MM.1S (cell line): ENCODE results near the gene GRN.

Source experiments
- DNase-seq: peaks from one replicate; pipeline ENCODE4 v3.0.0-alpha.2; 2015
- H2AFZ ChIP-seq: fragments of 300-600 bp; sonication (generic); 2 replicates; pipeline ENCODE4 v1.6.0; 2016; ENCODE audit warnings: antibody characterized with exemption, low read length
- H3F3A ChIP-seq: fragments of 300-600 bp; sonication (generic); 2 replicates; pipeline ENCODE4 v1.6.1; 2016; ENCODE audit warnings: mild to moderate bottlenecking, antibody characterized with exemption, low read length, moderate library complexity, mixed read lengths; ENCODE audit not compliant: insufficient read depth
- H3K27ac ChIP-seq: fragments of 300-600 bp; sonication (generic); 2 replicates; pipeline ENCODE4 v1.5.1; 2016; ENCODE audit warnings: mild to moderate bottlenecking, low read length
- H3K27me3 ChIP-seq: fragments of 300-600 bp; sonication (generic); replicated peaks from 2 replicates; pipeline ENCODE4 v1.6.0; 2016; ENCODE audit warnings: low read length; ENCODE audit not compliant: insufficient read depth
- H3K36me3 ChIP-seq: fragments of 300-600 bp; sonication (generic); replicated peaks from 2 replicates; pipeline ENCODE4 v1.6.1; 2016; ENCODE audit warnings: mild to moderate bottlenecking, low read length, mixed read lengths; ENCODE audit not compliant: insufficient read depth
- H3K4me1 ChIP-seq: fragments of 300-600 bp; sonication (generic); 2 replicates; pipeline ENCODE4 v1.6.1; 2016; ENCODE audit warnings: low read length, mixed read lengths
- H3K4me2 ChIP-seq: fragments of 300-600 bp; sonication (generic); 2 replicates; pipeline ENCODE4 v1.6.0; 2016; ENCODE audit warnings: low read depth, low read length
- H3K4me3 ChIP-seq: fragments of 300-600 bp; sonication (generic); 2 replicates; pipeline ENCODE4 v1.5.1; 2016; ENCODE audit warnings: low read length, mixed read lengths
- H3K79me2 ChIP-seq: fragments of 300-600 bp; sonication (generic); 2 replicates; pipeline ENCODE4 v1.6.1; 2016; ENCODE audit warnings: mixed run types, low read length, mixed read lengths
- H3K9ac ChIP-seq: fragments of 300-600 bp; sonication (generic); 2 replicates; pipeline ENCODE4 v1.6.1; 2016; ENCODE audit warnings: low read length, mixed read lengths
- H3K9me2 ChIP-seq: fragments of 300-600 bp; sonication (generic); replicated peaks from 2 replicates; pipeline ENCODE4 v1.6.1; 2016; ENCODE audit warnings: mild to moderate bottlenecking, low read length, mixed read lengths; ENCODE audit not compliant: insufficient read depth
- H3K9me3 ChIP-seq: fragments of 300-600 bp; sonication (generic); replicated peaks from 2 replicates; pipeline ENCODE4 v1.6.1; 2016; ENCODE audit warnings: mild to moderate bottlenecking, low read length, mixed read lengths; ENCODE audit not compliant: insufficient read depth
- H4K20me1 ChIP-seq: fragments of 300-600 bp; sonication (generic); 2 replicates; pipeline ENCODE4 v1.6.1; 2016; ENCODE audit warnings: mild to moderate bottlenecking, low read length, moderate library complexity, mixed read lengths; ENCODE audit not compliant: insufficient read depth
- EZH2 ChIP-seq: fragments of 300-600 bp; sonication (generic); optimal IDR thresholded peaks from 2 replicates; pipeline ENCODE3; 2017; ENCODE audit warnings: low read depth, mild to moderate bottlenecking, antibody characterized with exemption, low read length, mixed read lengths
- EZH2phosphoT487 ChIP-seq: fragments of 300-600 bp; sonication (generic); IDR thresholded peaks from 2 replicates; pipeline ENCODE4 v1.6.1; 2018; ENCODE audit warnings: antibody characterized with exemption, low read length
- TF ChIP-seq, protein P1 (sequence below): fragments of 300-600 bp; sonication (generic); IDR thresholded peaks from 2 replicates; pipeline ENCODE4 v1.5.1; 2016; ENCODE audit warnings: antibody characterized with exemption, low read length, mixed read lengths

The GRN gene

DNA sequence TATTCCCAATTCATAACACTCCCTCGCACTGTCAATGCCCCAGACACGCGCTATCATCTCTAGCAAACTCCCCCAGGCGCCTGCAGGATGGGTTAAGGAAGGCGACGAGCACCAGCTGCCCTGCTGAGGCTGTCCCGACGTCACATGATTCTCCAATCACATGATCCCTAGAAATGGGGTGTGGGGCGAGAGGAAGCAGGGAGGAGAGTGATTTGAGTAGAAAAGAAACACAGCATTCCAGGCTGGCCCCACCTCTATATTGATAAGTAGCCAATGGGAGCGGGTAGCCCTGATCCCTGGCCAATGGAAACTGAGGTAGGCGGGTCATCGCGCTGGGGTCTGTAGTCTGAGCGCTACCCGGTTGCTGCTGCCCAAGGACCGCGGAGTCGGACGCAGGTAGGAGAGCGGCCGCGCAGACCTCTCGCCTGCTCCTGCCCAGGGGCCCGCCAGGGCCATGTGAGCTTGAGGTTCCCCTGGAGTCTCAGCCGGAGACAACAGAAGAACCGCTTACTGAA, at the start of gene GRN:
TSS of gene GRN (plus strand) at position 364 of the 515 bp plus-strand sequence. CDS start 3,863 bp downstream, outside the sequence.
- peak within 1 kb of the TSS; percentile 21; the same call in 1 of the 2 replicates for H3K9ac ChIP-seq
- H2AFZ ChIP-seq = peak within 1 kb of the TSS; percentile 55
- H3K27ac ChIP-seq = no peak within 1 kb of the TSS
- H3K36me3 ChIP-seq = no peaks in the 10 kb centered on the region
- peak within 1 kb of the TSS; percentile 74 for H3K4me3 ChIP-seq
- TF ChIP-seq EZH2 (no peak), EZH2phosphoT487 (no peak)
- no peaks in the 10 kb centered on the region for H3K79me2 ChIP-seq
- H3K4me1 ChIP-seq = peaks cover 18% of the 10 kb centered on the region
- peak within 1 kb of the TSS; percentile 81 for H3K4me2 ChIP-seq
- no peaks in the 10 kb centered on the region; the same call in 1 of the 2 replicates for H3F3A ChIP-seq
- peak; percentile 94 for DNase-seq
- H4K20me1 ChIP-seq = no peaks in the 10 kb centered on the region
- H3K9me2 ChIP-seq = no peaks in the 10 kb centered on the region
- no peaks in the 10 kb centered on the region for H3K9me3 ChIP-seq
- H3K27me3 ChIP-seq = no peaks in the 10 kb centered on the region

DNA sequence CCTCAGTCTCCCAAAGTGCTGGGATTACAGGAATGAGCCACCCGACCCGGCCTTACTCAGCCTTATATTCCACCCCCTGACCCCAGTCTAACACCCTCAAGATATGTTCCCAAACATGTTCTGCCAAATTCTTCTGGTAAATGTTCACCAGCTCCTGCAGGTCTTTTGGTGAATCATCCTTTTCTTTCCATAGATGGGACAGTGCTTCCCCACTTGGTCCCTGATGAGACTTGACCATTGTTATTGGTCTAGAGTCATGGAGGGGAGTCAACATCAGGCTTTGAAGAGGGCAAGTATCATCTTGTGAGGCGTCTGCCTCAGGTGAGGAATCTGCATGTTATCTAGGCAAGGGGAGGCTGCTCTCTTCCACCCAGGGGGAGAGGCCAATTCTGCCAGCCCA, 47.1 kb upstream of the GRN start:
- no peak overlapping the region for H3K4me2 ChIP-seq
- no peaks in the 10 kb centered on the region for H3K79me2 ChIP-seq
- no peaks in the 10 kb centered on the region for H3K9me2 ChIP-seq
- no peaks in the 10 kb centered on the region for H4K20me1 ChIP-seq
- H3K9me3 ChIP-seq = no peaks in the 10 kb centered on the region
- no peak for DNase-seq
- TF ChIP-seq EZH2 (no peak), EZH2phosphoT487 (no peak)
- TF ChIP-seq, protein P1, sequence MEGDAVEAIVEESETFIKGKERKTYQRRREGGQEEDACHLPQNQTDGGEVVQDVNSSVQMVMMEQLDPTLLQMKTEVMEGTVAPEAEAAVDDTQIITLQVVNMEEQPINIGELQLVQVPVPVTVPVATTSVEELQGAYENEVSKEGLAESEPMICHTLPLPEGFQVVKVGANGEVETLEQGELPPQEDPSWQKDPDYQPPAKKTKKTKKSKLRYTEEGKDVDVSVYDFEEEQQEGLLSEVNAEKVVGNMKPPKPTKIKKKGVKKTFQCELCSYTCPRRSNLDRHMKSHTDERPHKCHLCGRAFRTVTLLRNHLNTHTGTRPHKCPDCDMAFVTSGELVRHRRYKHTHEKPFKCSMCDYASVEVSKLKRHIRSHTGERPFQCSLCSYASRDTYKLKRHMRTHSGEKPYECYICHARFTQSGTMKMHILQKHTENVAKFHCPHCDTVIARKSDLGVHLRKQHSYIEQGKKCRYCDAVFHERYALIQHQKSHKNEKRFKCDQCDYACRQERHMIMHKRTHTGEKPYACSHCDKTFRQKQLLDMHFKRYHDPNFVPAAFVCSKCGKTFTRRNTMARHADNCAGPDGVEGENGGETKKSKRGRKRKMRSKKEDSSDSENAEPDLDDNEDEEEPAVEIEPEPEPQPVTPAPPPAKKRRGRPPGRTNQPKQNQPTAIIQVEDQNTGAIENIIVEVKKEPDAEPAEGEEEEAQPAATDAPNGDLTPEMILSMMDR = no peak
- no peaks in the 10 kb centered on the region for H3K36me3 ChIP-seq
- no peak overlapping the region for H3K4me3 ChIP-seq
- no peak overlapping the region for H3K9ac ChIP-seq
- no peak overlapping the region for H2AFZ ChIP-seq
- H3K27me3 ChIP-seq = no peaks in the 10 kb centered on the region
- 0 out of 2 replicates have a peak, but pooled peaks cover 5% of the 10 kb centered on the region for H3F3A ChIP-seq
- peaks cover 10% of the 10 kb centered on the region for H3K4me1 ChIP-seq
- H3K27ac ChIP-seq = no peak overlapping the region

DNA sequence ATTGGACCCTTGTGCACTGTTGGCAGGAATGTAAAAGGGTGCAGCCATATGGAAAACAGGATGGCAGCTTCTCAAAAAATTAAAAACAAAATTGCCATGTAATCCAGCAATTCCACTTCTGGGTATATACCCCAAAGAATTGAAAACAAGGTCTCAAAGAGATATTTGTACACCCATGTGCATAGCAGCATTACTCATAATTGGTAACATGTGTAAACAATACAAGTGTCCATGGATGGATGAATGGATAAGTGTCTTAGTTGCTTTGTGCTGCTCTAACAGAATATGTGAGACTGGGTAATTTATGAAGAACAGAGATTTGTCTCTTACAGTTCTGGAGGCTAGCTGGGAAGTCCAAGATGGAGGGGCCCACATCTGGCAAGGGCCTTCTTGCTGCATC, 40.5 kb upstream of the GRN start:
- H3K36me3 ChIP-seq = no peaks in the 10 kb centered on the region
- H2AFZ ChIP-seq = no peak overlapping the region
- H3K27ac ChIP-seq = no peak overlapping the region
- H3K9me3 ChIP-seq = no peaks in the 10 kb centered on the region
- H3F3A ChIP-seq = no peaks in the 10 kb centered on the region
- H4K20me1 ChIP-seq = no peaks in the 10 kb centered on the region
- DNase-seq = no peak
- peaks cover 24% of the 10 kb centered on the region for H3K27me3 ChIP-seq
- H3K4me2 ChIP-seq = no peak overlapping the region
- TF ChIP-seq EZH2phosphoT487 (no peak), EZH2 (no peak)
- TF ChIP-seq, protein P1 = no peak
- no peaks in the 10 kb centered on the region for H3K79me2 ChIP-seq
- H3K9ac ChIP-seq = no peak overlapping the region
- no peak overlapping the region for H3K4me3 ChIP-seq
- H3K4me1 ChIP-seq = no peaks in the 10 kb centered on the region
- no peaks in the 10 kb centered on the region for H3K9me2 ChIP-seq
